BLaER1 (cell line): ENCODE measurements around the gene MLLT3.

ENCODE experiments used
- H3K27ac ChIP-seq: shearing (Covaris generic); formaldehyde crosslinking; 2 replicates; pipeline ENCODE4 v1.8.1; 2022
- H3K27me3 ChIP-seq: shearing (Covaris generic); formaldehyde crosslinking; 2 replicates; pipeline ENCODE4 v1.8.1; 2022
- H3K36me3 ChIP-seq: shearing (Covaris generic); formaldehyde crosslinking; 2 replicates; pipeline ENCODE4 v1.8.1; 2022
- H3K4me1 ChIP-seq: shearing (Covaris generic); formaldehyde crosslinking; 2 replicates; pipeline ENCODE4 v1.8.1; 2022
- H3K4me2 ChIP-seq: shearing (Covaris generic); formaldehyde crosslinking; 2 replicates; pipeline ENCODE4 v1.8.1; 2022
- H3K4me3 ChIP-seq: shearing (Covaris generic); formaldehyde crosslinking; 2 replicates; pipeline ENCODE4 v1.8.1; 2022
- H3K9ac ChIP-seq: shearing (Covaris generic); formaldehyde crosslinking; 2 replicates; pipeline ENCODE4 v1.8.1; 2022
- H3K9me3 ChIP-seq: shearing (Covaris generic); formaldehyde crosslinking; 2 replicates; pipeline ENCODE4 v1.8.1; 2022
- H4K20me1 ChIP-seq: shearing (Covaris generic); formaldehyde crosslinking; 2 replicates; pipeline ENCODE4 v1.8.1; 2022
- Cebpa-rat ChIP-seq: shearing (Covaris generic); IDR thresholded peaks from 2 replicates; pipeline ENCODE4 v1.8.1; 2022

The MLLT3 gene

GRCh38 chr9:20437476-20437875 lies 184.8 kb downstream of the MLLT3 start:
- H3K36me3 ChIP-seq, result no peaks in the 10 kb centered on the region
- TF ChIP-seq Cebpa-rat, result no peak
- H3K27ac ChIP-seq, result no peak overlapping the region
- H3K9me3 ChIP-seq, result no peaks in the 10 kb centered on the region
- H3K4me2 ChIP-seq, result no peak overlapping the region
- H3K9ac ChIP-seq, result no peak overlapping the region
- no peaks in the 10 kb centered on the region for H3K27me3 ChIP-seq
- no peak overlapping the region for H3K4me3 ChIP-seq
- H3K4me1 ChIP-seq, result no peaks in the 10 kb centered on the region
- no peaks in the 10 kb centered on the region for H4K20me1 ChIP-seq

DNA sequence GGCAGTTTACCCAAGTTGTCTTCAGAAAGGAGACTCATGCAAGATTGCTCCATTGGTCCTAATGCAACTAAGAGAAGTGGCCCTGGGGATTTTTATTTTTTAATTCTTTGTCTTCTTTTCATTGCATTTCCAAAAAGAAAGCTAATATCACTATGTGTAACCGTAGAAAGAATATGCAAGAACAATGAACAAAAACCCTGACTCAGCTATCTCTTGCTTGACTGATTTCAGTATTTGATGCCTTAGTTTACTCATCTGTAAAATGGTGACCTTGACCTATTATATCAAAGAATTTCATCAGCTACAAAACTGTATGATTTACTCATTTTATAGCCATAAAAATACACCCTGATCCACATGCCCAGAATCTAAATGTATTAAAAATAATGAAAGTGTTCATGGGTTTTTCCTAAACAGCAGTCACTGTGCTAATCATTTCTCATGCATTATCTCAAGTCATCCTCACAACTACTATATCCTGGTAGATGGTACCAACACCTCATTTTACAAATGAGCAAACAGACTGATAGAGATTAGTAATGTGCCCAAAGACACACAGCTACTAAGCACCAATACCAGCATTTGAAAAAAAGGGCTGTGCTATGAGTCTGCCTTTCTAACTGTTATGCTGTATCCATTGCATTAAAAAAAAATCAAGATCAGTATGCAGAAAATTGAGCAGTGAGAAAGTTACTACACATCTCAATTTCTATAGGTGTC lies 185.7 kb downstream of the MLLT3 start:
- Histone ChIP-seq H3K9me3 (no peaks in the 10 kb centered on the region), H3K9ac (no peak overlapping the region), H3K27me3 (no peaks in the 10 kb centered on the region), H3K4me2 (no peak overlapping the region), H3K27ac (no peak overlapping the region), H3K4me3 (no peak overlapping the region), H3K36me3 (no peaks in the 10 kb centered on the region), H4K20me1 (no peaks in the 10 kb centered on the region), H3K4me1 (no peaks in the 10 kb centered on the region)
- no peak for TF ChIP-seq Cebpa-rat

GRCh38 chr9:20428976-20429375 lies 193.3 kb downstream of the MLLT3 start:
- no peak overlapping the region for H3K4me2 ChIP-seq
- H3K27ac ChIP-seq, result no peak overlapping the region
- no peaks in the 10 kb centered on the region for H3K36me3 ChIP-seq
- no peak for TF ChIP-seq Cebpa-rat
- no peaks in the 10 kb centered on the region for H4K20me1 ChIP-seq
- H3K4me3 ChIP-seq, result no peak overlapping the region
- no peaks in the 10 kb centered on the region for H3K9me3 ChIP-seq
- H3K27me3 ChIP-seq, result no peaks in the 10 kb centered on the region
- H3K4me1 ChIP-seq, result peaks cover 5% of the 10 kb centered on the region; the same call in 1 of the 2 replicates
- no peak overlapping the region for H3K9ac ChIP-seq

DNA sequence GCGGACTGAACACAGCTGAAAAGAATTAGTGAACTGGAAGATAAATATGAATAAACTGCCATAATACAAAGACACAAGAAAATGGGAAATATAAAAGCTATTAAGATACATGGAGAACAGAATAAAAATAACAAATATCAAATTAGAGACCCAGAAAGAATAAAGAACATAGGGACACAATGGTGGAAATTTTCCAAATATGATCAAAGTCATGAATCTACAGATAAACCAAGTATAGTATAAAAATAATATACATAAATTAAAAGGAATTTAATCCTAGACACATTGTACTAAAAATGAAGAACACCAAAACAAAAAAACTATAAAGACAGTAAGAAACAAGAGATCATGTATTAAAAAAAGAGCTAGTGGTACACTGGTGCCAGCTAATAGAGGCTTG lies 194.9 kb downstream of the MLLT3 start:
- no peak overlapping the region for H3K9ac ChIP-seq
- no peak for TF ChIP-seq Cebpa-rat

GRCh38 chr9:20426019-20426418 lies 196.3 kb downstream of the MLLT3 start:
- no peaks in the 10 kb centered on the region for H3K36me3 ChIP-seq
- no peaks in the 10 kb centered on the region for H3K9me3 ChIP-seq
- H3K4me1 ChIP-seq, result peaks cover 5% of the 10 kb centered on the region; the same call in 1 of the 2 replicates
- H3K9ac ChIP-seq, result no peak overlapping the region
- no peaks in the 10 kb centered on the region for H3K27me3 ChIP-seq
- no peak overlapping the region for H3K4me3 ChIP-seq
- H3K27ac ChIP-seq, result no peak overlapping the region
- H4K20me1 ChIP-seq, result no peaks in the 10 kb centered on the region
- H3K4me2 ChIP-seq, result no peak overlapping the region
- no peak for TF ChIP-seq Cebpa-rat

More for the DNA sequence above, 194.9 kb downstream of the MLLT3 start:
- H3K4me2 ChIP-seq, result no peak overlapping the region
- H3K9me3 ChIP-seq, result no peaks in the 10 kb centered on the region
- H3K27me3 ChIP-seq, result no peaks in the 10 kb centered on the region
- no peak overlapping the region for H3K4me3 ChIP-seq
- H3K27ac ChIP-seq, result no peak overlapping the region
- H3K4me1 ChIP-seq, result peaks cover 5% of the 10 kb centered on the region; the same call in 1 of the 2 replicates
- H3K36me3 ChIP-seq, result no peaks in the 10 kb centered on the region
- no peaks in the 10 kb centered on the region for H4K20me1 ChIP-seq

DNA sequence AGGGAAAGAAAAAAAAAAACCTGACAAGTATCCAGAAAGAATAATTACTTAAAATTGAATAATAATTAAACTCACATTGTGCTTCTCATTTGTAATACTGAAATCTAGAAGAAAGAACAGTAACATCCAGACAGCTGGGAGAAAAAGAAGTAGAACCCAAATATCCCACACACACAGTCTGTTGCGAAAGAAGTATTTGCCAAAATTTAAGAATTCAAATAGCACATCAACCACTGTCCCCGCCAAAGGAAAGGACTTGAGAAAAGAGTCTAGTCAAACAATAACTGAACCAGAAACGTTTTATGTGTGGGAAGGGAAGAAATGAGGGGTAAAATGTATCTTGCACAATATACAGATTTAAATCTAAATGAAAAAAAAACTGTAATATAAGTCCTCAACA lies 202.8 kb downstream of the MLLT3 start:
- Histone ChIP-seq H3K27me3 (no peaks in the 10 kb centered on the region), H3K4me2 (no peak overlapping the region), H3K9me3 (no peaks in the 10 kb centered on the region), H3K27ac (no peak overlapping the region), H3K9ac (no peak overlapping the region), H3K36me3 (no peaks in the 10 kb centered on the region), H4K20me1 (no peaks in the 10 kb centered on the region), H3K4me3 (no peak overlapping the region), H3K4me1 (no peaks in the 10 kb centered on the region)
- no peak for TF ChIP-seq Cebpa-rat

DNA sequence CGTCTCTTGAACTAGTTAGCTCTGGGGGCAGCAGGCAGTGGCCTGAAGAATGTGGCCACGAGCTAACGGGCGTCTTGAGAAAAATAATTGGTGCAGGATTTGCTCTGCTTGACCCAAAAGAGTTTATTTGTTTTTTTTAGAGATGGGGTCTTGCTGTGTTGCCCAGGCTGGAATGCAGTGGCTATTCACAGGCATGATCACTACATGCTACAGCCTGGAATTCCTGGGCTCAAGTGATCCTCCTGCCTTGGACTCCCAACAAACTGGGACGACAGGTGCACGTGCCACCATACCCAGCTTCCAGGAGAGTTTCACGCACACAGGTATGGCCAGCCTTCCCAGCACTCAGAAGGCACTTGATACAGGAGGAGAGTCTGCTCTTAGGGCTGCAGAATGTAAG lies 203.8 kb downstream of the MLLT3 start:
- H3K27ac ChIP-seq, result no peak overlapping the region
- H3K4me1 ChIP-seq, result no peaks in the 10 kb centered on the region
- no peaks in the 10 kb centered on the region for H3K36me3 ChIP-seq
- no peak overlapping the region for H3K9ac ChIP-seq
- H3K27me3 ChIP-seq, result no peaks in the 10 kb centered on the region
- H4K20me1 ChIP-seq, result no peaks in the 10 kb centered on the region
- TF ChIP-seq Cebpa-rat, result no peak
- H3K9me3 ChIP-seq, result no peaks in the 10 kb centered on the region
- no peak overlapping the region for H3K4me3 ChIP-seq
- H3K4me2 ChIP-seq, result no peak overlapping the region

DNA sequence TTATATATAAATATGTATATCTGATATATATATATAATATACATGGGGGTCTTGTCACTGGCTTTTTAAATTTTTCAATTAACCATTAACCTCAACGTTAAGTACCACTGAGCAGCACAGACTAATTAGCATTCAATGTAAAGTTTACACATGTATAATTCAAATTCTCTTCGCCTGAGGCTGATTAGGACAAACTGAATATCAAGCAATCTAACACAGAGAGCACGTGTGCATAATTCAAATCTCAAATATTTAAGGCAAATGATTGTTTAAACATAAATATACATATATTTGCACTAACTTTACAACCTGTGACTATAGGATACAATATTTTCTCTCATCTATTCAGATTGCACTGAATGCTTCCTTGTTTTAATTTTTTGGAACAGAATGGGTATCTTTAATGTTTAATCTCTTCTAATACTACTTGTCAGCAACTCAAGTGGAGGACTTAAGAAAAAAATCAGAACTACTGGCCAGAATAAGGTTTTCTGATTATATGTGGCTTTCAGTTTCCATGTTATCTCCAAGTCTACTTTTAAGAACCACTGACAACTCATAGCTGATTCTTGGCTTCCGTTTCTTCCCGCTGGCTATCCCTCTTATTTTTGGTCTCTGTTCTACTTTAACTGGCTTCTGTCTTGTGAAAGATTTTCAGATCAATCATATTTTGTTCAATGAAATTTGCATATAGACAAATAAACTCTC lies 204.8 kb downstream of the MLLT3 start:
- no peak overlapping the region for H3K4me3 ChIP-seq
- H3K36me3 ChIP-seq, result no peaks in the 10 kb centered on the region
- H3K9me3 ChIP-seq, result no peaks in the 10 kb centered on the region
- no peak overlapping the region for H3K9ac ChIP-seq
- no peaks in the 10 kb centered on the region for H4K20me1 ChIP-seq
- H3K4me2 ChIP-seq, result no peak overlapping the region
- TF ChIP-seq Cebpa-rat, result no peak
- H3K27ac ChIP-seq, result no peak overlapping the region
- no peaks in the 10 kb centered on the region for H3K27me3 ChIP-seq
- H3K4me1 ChIP-seq, result no peaks in the 10 kb centered on the region

DNA sequence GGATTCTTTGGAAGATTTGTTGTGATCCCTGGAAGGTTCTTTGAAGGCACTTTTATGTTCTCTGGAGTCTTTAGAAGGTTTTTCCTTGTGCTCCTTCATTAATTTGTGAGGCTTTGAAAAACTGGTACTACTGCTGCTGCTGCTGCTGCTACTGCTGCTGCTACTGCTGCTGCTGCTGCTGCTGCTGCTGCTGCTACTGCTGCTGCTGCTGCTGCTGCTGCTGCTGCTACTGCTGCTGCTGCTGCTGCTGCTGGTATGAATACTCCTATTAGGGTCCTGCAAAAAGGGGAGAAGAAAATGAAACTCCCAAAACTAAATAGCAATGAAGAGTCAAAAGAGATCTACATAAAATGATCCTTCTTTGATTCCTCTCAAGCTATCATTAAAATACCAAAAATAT lies 208.1 kb downstream of the MLLT3 start:
- no peak for TF ChIP-seq Cebpa-rat

DNA sequence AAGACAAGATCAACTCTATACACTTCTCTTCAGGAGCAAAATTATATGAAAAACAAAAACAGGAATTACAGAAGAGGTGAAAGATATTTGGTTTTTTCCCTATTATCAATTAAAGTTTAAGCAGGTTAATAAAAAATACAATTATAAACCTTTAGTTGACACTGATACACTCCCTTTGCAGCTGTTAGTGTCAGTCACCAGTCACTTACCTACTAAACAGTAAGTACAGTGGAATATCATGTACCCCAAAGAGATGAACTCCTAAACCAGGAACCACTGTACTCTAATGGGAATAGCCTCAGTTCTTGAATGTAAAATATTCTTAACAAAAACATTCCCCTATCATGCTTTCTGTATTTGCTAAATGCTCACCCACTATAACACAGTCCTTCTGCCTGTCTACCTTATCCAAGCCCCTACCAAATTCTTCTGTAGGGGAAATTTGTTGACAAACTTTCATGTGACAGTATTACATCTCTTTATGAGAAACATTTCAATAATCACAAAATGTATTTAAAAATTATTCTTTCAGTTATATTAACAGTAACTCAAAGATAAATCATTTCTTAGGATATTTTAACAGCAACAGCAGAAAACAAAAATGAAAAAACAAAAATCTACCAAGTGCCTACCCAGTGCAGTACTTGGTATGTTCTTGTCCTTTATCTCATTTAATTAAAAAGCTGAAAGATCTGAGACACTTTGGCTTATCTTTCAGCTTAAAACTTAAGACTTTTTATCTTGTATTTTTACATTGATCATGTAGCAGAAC lies 212.8 kb downstream of the MLLT3 start:
- Histone ChIP-seq H4K20me1 (no peaks in the 10 kb centered on the region), H3K9ac (no peak overlapping the region), H3K36me3 (no peaks in the 10 kb centered on the region), H3K27ac (no peak overlapping the region), H3K4me3 (no peak overlapping the region), H3K27me3 (no peaks in the 10 kb centered on the region), H3K4me2 (no peak overlapping the region), H3K4me1 (no peaks in the 10 kb centered on the region), H3K9me3 (no peaks in the 10 kb centered on the region)
- TF ChIP-seq Cebpa-rat, result no peak

More for the DNA sequence above, 208.1 kb downstream of the MLLT3 start:
- Histone ChIP-seq H3K4me3 (no peak overlapping the region), H3K27ac (no peak overlapping the region), H3K36me3 (no peaks in the 10 kb centered on the region), H4K20me1 (no peaks in the 10 kb centered on the region), H3K9me3 (no peaks in the 10 kb centered on the region), H3K27me3 (no peaks in the 10 kb centered on the region), H3K4me1 (no peaks in the 10 kb centered on the region), H3K4me2 (no peak overlapping the region), H3K9ac (no peak overlapping the region)
